ENCODE data around the gene USP13. TPM values are rescaled to one million over a fixed set of nuclear protein-coding genes. Genes with fewer than 3 reads are reported as not detected.

Gene USP13
- total RNA-seq (2021) (33.0 and 37.4 TPM in 2 replicates), Bru-seq, nascent RNA (percentile 87 among the genes with signal in this experiment), BruChase-seq, experiment 1, labeled RNA remaining after a 2-hour chase (percentile 83 among the genes with signal in this experiment), BruChase-seq, experiment 2, labeled RNA remaining after a 6-hour chase (percentile 83 among the genes with signal in this experiment)
- long read RNA-seq, full-length matches to known transcripts: 14 of 42 reads
- long read RNA-seq, partial matches to known transcripts: 9 of 42 reads
- long read RNA-seq, other reads (novel, unspliced or antisense): 19 of 42 reads

GRCh38 chr3:179652447-179653095, at the start of gene USP13:
USP13 (plus strand) TSS chr3:179653040; CDS start chr3:179653226, 186 bp downstream.
- peak; percentile 91 for DNase-seq (ENCODE audit: low spot score)
- Histone ChIP-seq H3K27me3 (replicated peaks; ENCODE audit: insufficient read depth, low read depth, low read length, poor library complexity) (no peaks in the 10 kb centered on the region), H3K4me1 (ENCODE audit: insufficient read depth, low read length, poor library complexity, severe bottlenecking) (peaks cover 19% of the 10 kb centered on the region), H3K36me3 (ENCODE audit: insufficient read depth, low read length, poor library complexity, severe bottlenecking) (no peaks in the 10 kb centered on the region), H3K27ac (ENCODE audit: low read depth, low read length, poor library complexity, severe bottlenecking) (peak within 1 kb of the TSS; percentile 92), H3K9me3 (ENCODE audit: low read depth, low read length, poor library complexity, severe bottlenecking) (no peaks in the 10 kb centered on the region), H3K4me3 (ENCODE audit: low read depth, low read length, poor library complexity, severe bottlenecking) (peak within 1 kb of the TSS; percentile 94)
- TF ChIP-seq EZH2 (IDR thresholded peaks at IDR 0.05; ENCODE audit: borderline replicate concordance, low read depth, low read length, poor library complexity, severe bottlenecking) (no peak), CTCF (conservative IDR thresholded peaks at IDR 0.05; ENCODE audit: low read depth, low read length) (no peak)
- intact Hi-C loops (cut with micrococcal nuclease; ENCODE audit: unreplicated experiment): loop anchor here (5.0 kb wide), 1 partner anchor 950 kb away; the partner anchor contains the start of gene TTC14
- ChIA-PET POLR2A (ENCODE audit: low non-redundant PET) (no interaction called here), CTCF (no interaction called here)
- no TSS peak for BruUV-seq (replicated peaks)

GRCh38 chr3:179603321-179603720, 49.5 kb upstream of the USP13 start:
- CTCF ChIA-PET: interaction anchor here (0.6 kb wide), 1 partner anchor 165 kb away, joined by 3 read pairs; no protein-coding TSS in a partner anchor
- POLR2A ChIA-PET (ENCODE audit: low non-redundant PET): no interaction called here
- BruUV-seq (replicated peaks): no TSS peak

GRCh38 chr3:179603831-179604230, 49.0 kb upstream of the USP13 start:
- peaks cover 47% of the 10 kb centered on the region for H3K36me3 ChIP-seq (ENCODE audit: insufficient read depth, low read length, poor library complexity, severe bottlenecking)
- no peak for TF ChIP-seq EZH2 (IDR thresholded peaks at IDR 0.05; ENCODE audit: borderline replicate concordance, low read depth, low read length, poor library complexity, severe bottlenecking)
- TF ChIP-seq CTCF (conservative IDR thresholded peaks at IDR 0.05; ENCODE audit: low read depth, low read length): no peak
- H3K4me1 ChIP-seq (ENCODE audit: insufficient read depth, low read length, poor library complexity, severe bottlenecking): peaks cover 7% of the 10 kb centered on the region
- DNase-seq (ENCODE audit: low spot score): no peak
- CTCF ChIA-PET: no interaction called here
- POLR2A ChIA-PET (ENCODE audit: low non-redundant PET): no interaction called here
- H3K27me3 ChIP-seq (replicated peaks; ENCODE audit: insufficient read depth, low read depth, low read length, poor library complexity): no peaks in the 10 kb centered on the region
- no TSS peak for BruUV-seq (replicated peaks)
- no peaks in the 10 kb centered on the region for H3K9me3 ChIP-seq (ENCODE audit: low read depth, low read length, poor library complexity, severe bottlenecking)
- intact Hi-C loops (cut with micrococcal nuclease; ENCODE audit: unreplicated experiment): no loop called here
- peak overlapping the region; percentile 95 for H3K27ac ChIP-seq (ENCODE audit: low read depth, low read length, poor library complexity, severe bottlenecking)
- H3K4me3 ChIP-seq (ENCODE audit: low read depth, low read length, poor library complexity, severe bottlenecking): peak overlapping the region; percentile 85

More at GRCh38 chr3:179603321-179603720, 49.5 kb upstream of the USP13 start:
- Histone ChIP-seq H3K27me3 (replicated peaks; ENCODE audit: insufficient read depth, low read depth, low read length, poor library complexity) (no peaks in the 10 kb centered on the region), H3K4me1 (ENCODE audit: insufficient read depth, low read length, poor library complexity, severe bottlenecking) (peaks cover 7% of the 10 kb centered on the region), H3K4me3 (ENCODE audit: low read depth, low read length, poor library complexity, severe bottlenecking) (peak overlapping the region; percentile 85), H3K9me3 (ENCODE audit: low read depth, low read length, poor library complexity, severe bottlenecking) (no peaks in the 10 kb centered on the region), H3K36me3 (ENCODE audit: insufficient read depth, low read length, poor library complexity, severe bottlenecking) (peaks cover 52% of the 10 kb centered on the region), H3K27ac (ENCODE audit: low read depth, low read length, poor library complexity, severe bottlenecking) (no peak overlapping the region)
- TF ChIP-seq CTCF (conservative IDR thresholded peaks at IDR 0.05; ENCODE audit: low read depth, low read length) (no peak), EZH2 (IDR thresholded peaks at IDR 0.05; ENCODE audit: borderline replicate concordance, low read depth, low read length, poor library complexity, severe bottlenecking) (no peak)
- no peak for DNase-seq (ENCODE audit: low spot score)
- intact Hi-C loops (cut with micrococcal nuclease; ENCODE audit: unreplicated experiment): no loop called here
